SJCRH30 (cell line): ENCODE measurements around the gene CDK2AP2. TPM values are rescaled to one million over a fixed set of nuclear protein-coding genes. Genes with fewer than 3 reads are reported as not detected.

ENCODE experiments used
- DNase-seq, 2 experiments: peaks; one replicate each; pipeline ENCODE4 v3.0.0-alpha.2; 2015 to 2020
- H3K27ac ChIP-seq: fragments of 250-450 bp; sonication (Bioruptor Pico); 2 replicates; pipeline ENCODE4 v1.5.1; 2020; ENCODE audit warnings: mild to moderate bottlenecking, moderate library complexity
- H3K27me3 ChIP-seq: fragments of 250-450 bp; sonication (Bioruptor Pico); 2 replicates; pipeline ENCODE4 v1.5.1; 2020; ENCODE audit warnings: mild to moderate bottlenecking, moderate library complexity
- H3K36me3 ChIP-seq: fragments of 250-450 bp; sonication (Bioruptor Pico); 2 replicates; pipeline ENCODE4 v1.5.1; 2020; ENCODE audit warnings: mild to moderate bottlenecking, moderate library complexity
- H3K4me1 ChIP-seq: fragments of 250-450 bp; sonication (Bioruptor Pico); 2 replicates; pipeline ENCODE4 v1.5.1; 2020; ENCODE audit warnings: mild to moderate bottlenecking, moderate library complexity
- H3K4me3 ChIP-seq: fragments of 250-450 bp; sonication (Bioruptor Pico); 2 replicates; pipeline ENCODE4 v1.5.1; 2020; ENCODE audit warnings: mild to moderate bottlenecking, moderate library complexity
- H3K9me3 ChIP-seq: fragments of 250-450 bp; sonication (Bioruptor Pico); replicated peaks from 2 replicates; pipeline ENCODE4 v1.5.1; 2020; ENCODE audit warnings: mild to moderate bottlenecking, moderate library complexity
- total RNA-seq: library from RNA; depleted of rRNA; stranded (reverse); fragments of >200 nt; shearing (Covaris generic); gene quantifications from 2 replicates; pipeline ENCODE4 v1.2.3, GENCODE V29; 2014; rRNA removed

Gene CDK2AP2
- total RNA-seq, 1 experiment from 2014 or later, result 15.9 TPM

DNA sequence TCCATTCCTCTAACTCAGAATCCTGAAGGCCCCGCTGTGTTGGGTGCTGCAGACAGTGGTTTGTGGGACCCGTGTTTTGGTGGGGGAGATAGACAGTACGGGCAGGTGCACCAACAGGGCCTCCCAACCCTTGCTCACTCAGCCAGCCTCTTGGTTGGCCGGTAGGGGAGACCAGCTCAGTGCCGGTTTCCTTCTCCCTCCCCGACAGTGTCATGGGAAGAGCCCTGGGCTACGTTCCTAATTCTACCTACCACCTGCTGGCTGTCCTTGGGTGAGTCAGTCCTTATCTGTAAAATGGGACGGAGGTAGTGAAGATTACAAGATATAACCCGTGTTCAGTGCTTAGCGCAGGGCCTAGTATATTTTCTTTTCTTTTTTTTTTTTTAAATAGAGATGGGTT lies 44.8 kb downstream of the CDK2AP2 start:
- Histone ChIP-seq H3K4me1 (no peaks in the 10 kb centered on the region), H3K27ac (no peak overlapping the region), H3K4me3 (no peak overlapping the region), H3K36me3 (no peaks in the 10 kb centered on the region), H3K9me3 (no peaks in the 10 kb centered on the region), H3K27me3 (no peaks in the 10 kb centered on the region)
- DNase-seq, result no peak

- no peak for DNase-seq
- H3K9me3 ChIP-seq, result no peaks in the 10 kb centered on the region
- H3K4me1 ChIP-seq, result no peaks in the 10 kb centered on the region
- no peaks in the 10 kb centered on the region for H3K36me3 ChIP-seq
- no peaks in the 10 kb centered on the region for H3K27me3 ChIP-seq
- no peak overlapping the region for H3K27ac ChIP-seq
- H3K4me3 ChIP-seq, result no peak overlapping the region
Measured at GRCh38 chr11:67458266-67458665, 49.7 kb downstream of the CDK2AP2 start.

DNA sequence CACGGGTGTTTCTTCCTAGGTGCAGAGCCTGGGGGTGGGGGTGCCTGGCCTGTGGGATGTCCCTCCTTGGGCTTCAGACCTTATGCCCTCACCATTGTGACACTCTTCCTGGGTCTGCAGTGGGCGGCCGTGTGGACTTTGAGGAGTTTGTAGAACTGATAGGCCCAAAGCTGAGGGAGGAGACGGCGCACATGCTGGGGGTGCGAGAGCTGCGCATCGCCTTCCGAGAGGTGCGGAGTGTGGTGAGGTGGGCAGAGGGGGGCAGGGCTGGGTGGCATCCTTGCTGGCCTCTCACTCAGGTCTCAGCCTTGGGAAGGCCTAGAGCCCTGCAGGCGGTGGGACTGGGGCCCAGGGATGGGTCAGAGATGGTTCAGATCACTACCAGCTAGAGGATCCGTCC lies 50.5 kb downstream of the CDK2AP2 start:
- H3K9me3 ChIP-seq, result no peaks in the 10 kb centered on the region
- DNase-seq, result no peak
- H3K4me3 ChIP-seq, result no peak overlapping the region
- H3K36me3 ChIP-seq, result no peaks in the 10 kb centered on the region
- H3K4me1 ChIP-seq, result no peaks in the 10 kb centered on the region
- no peaks in the 10 kb centered on the region for H3K27me3 ChIP-seq
- no peak overlapping the region for H3K27ac ChIP-seq

Other genes with a start within 250 kb of the CDK2AP2 start
- 45.2 and 49.7 TPM in 2 replicates for gene GRK2, start 241.7 kb downstream of the CDK2AP2 start, total RNA-seq
- 15.3 and 19.9 TPM in 2 replicates for gene ANKRD13D, start 218.9 kb downstream of the CDK2AP2 start, total RNA-seq
- 2.5 TPM in 2 replicates for gene SSH3, start 204.6 kb downstream of the CDK2AP2 start, total RNA-seq
- gene POLD4, start 154.6 kb downstream of the CDK2AP2 start, total RNA-seq, result 35.4 and 37.5 TPM in 2 replicates
- 5.2 and 6.1 TPM in 2 replicates for gene CLCF1, start 134.6 kb downstream of the CDK2AP2 start, total RNA-seq
- 9.4 and 11.7 TPM in 2 replicates for gene RAD9A, start 116.2 kb downstream of the CDK2AP2 start, total RNA-seq
- gene PPP1CA, start 106.3 kb downstream of the CDK2AP2 start, total RNA-seq, result 169 and 197 TPM in 2 replicates
- gene TBC1D10C, start 104.1 kb downstream of the CDK2AP2 start, total RNA-seq, result not detected in 2 replicates
- gene CARNS1, start 92.5 kb downstream of the CDK2AP2 start, total RNA-seq, result 0.05 and 0.08 TPM in 2 replicates
- 25.9 and 33.5 TPM in 2 replicates for gene RPS6KB2, start 79.7 kb downstream of the CDK2AP2 start, total RNA-seq
- gene PTPRCAP, start 70.5 kb downstream of the CDK2AP2 start, total RNA-seq, result 1.1 TPM in 1 of 2 replicates, not detected in the other
- gene CORO1B, start 64.7 kb downstream of the CDK2AP2 start, total RNA-seq, result 25.5 and 30.1 TPM in 2 replicates
- gene GPR152, start 55.4 kb downstream of the CDK2AP2 start, total RNA-seq, result not detected in 2 replicates
- gene CABP4, start 52.8 kb downstream of the CDK2AP2 start, total RNA-seq, result 1.2 and 2.6 TPM in 2 replicates
- 7.6 TPM in 2 replicates for gene TMEM134, start 38.9 kb downstream of the CDK2AP2 start, total RNA-seq
- 39.8 and 45.4 TPM in 2 replicates for gene AIP, start 25.1 kb downstream of the CDK2AP2 start, total RNA-seq
- gene PITPNM1, start 2.8 kb downstream of the CDK2AP2 start, total RNA-seq, result 7.9 and 9.7 TPM in 2 replicates
- not detected in 2 replicates for gene CABP2, start 15.3 kb upstream of the CDK2AP2 start, total RNA-seq
- gene GSTP1, start 75.7 kb upstream of the CDK2AP2 start, total RNA-seq, result 192 and 275 TPM in 2 replicates
- gene NDUFV1, start 98.8 kb upstream of the CDK2AP2 start, total RNA-seq, result 116 and 137 TPM in 2 replicates
- 0.76 and 2.4 TPM in 2 replicates for gene NUDT8, start 121.8 kb upstream of the CDK2AP2 start, total RNA-seq
- not detected in 2 replicates for gene TBX10, start 131.6 kb upstream of the CDK2AP2 start, total RNA-seq
- 0.18 TPM in 1 of 2 replicates, not detected in the other for gene ACY3, start 142.6 kb upstream of the CDK2AP2 start, total RNA-seq
- not detected in 2 replicates for gene ALDH3B2, start 166.5 kb upstream of the CDK2AP2 start, total RNA-seq